ENCODE data around the gene FAM98B. TPM values are rescaled to one million over a fixed set of nuclear protein-coding genes. Genes with fewer than 3 reads are reported as not detected.

FAM98B gene
- total and polyA plus RNA-seq, 2 experiments from 2014 or later, result 10.1 to 32.5 TPM

DNA sequence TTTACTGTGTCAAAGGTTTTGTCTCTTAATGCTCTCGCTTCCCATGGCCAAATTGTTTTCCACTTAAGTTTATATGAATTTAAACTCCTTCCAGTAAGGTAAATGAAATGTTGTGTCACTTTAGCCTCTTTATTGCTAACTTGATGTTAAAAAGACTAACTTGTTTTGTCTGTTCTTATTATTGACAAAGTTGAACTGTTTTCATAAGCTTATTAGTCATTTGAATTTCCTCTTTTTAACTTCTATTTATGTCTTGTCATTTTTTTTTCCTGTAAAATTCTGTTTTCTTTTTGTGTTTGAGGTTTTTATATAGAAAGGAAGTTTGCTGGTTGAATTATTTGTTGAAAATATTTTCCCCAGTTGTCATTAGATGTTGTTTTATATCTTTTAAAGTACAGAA is 25.8 kb downstream of the FAM98B start (continued):
- TF ChIP-seq EZH2phosphoT487 (IDR thresholded peaks at IDR 0.05; ENCODE audit: unreplicated experiment) (no peak), REST (IDR thresholded peaks at IDR 0.05; ENCODE audit: unreplicated experiment) (no peak), NANOG (IDR thresholded peaks at IDR 0.05; ENCODE audit: borderline replicate concordance) (no peak), ZNF331 (CRISPR knock-in tag; IDR thresholded peaks at IDR 0.05; ENCODE audit: low read depth) (no peak), STAT1 (IDR thresholded peaks at IDR 0.05; ENCODE audit: unreplicated experiment) (no peak)

DNA sequence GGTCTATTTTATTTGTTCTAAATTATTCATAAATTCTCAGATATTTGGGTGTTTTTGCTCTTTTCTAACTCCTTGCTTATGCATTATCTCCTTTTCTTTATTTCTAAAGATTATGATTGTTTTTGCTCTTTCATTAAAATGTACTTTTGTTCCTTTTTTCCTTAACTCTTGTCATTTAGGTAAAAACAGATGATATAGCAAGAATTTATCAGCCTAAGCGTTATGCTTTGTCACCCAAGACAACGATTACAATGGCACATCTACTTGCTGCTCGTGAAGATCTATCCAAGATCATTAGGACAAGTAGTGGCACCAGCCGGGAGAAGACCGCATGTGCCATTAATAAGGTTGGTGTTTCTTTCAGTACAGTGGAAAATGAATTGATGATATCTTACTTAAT is 27.2 kb downstream of the FAM98B start:
- TF ChIP-seq NANOG (IDR thresholded peaks at IDR 0.05; ENCODE audit: borderline replicate concordance) (no peak), POLR2AphosphoS5 (IDR thresholded peaks at IDR 0.05; ENCODE audit: low read depth) (no peak), STAT1 (IDR thresholded peaks at IDR 0.05; ENCODE audit: unreplicated experiment) (no peak), EZH2 (IDR thresholded peaks at IDR 0.05; ENCODE audit: low read depth, unreplicated experiment) (no peak), JUNB (IDR thresholded peaks at IDR 0.05; ENCODE audit: unreplicated experiment) (no peak)
- TF ChIP-seq, protein P1, sequence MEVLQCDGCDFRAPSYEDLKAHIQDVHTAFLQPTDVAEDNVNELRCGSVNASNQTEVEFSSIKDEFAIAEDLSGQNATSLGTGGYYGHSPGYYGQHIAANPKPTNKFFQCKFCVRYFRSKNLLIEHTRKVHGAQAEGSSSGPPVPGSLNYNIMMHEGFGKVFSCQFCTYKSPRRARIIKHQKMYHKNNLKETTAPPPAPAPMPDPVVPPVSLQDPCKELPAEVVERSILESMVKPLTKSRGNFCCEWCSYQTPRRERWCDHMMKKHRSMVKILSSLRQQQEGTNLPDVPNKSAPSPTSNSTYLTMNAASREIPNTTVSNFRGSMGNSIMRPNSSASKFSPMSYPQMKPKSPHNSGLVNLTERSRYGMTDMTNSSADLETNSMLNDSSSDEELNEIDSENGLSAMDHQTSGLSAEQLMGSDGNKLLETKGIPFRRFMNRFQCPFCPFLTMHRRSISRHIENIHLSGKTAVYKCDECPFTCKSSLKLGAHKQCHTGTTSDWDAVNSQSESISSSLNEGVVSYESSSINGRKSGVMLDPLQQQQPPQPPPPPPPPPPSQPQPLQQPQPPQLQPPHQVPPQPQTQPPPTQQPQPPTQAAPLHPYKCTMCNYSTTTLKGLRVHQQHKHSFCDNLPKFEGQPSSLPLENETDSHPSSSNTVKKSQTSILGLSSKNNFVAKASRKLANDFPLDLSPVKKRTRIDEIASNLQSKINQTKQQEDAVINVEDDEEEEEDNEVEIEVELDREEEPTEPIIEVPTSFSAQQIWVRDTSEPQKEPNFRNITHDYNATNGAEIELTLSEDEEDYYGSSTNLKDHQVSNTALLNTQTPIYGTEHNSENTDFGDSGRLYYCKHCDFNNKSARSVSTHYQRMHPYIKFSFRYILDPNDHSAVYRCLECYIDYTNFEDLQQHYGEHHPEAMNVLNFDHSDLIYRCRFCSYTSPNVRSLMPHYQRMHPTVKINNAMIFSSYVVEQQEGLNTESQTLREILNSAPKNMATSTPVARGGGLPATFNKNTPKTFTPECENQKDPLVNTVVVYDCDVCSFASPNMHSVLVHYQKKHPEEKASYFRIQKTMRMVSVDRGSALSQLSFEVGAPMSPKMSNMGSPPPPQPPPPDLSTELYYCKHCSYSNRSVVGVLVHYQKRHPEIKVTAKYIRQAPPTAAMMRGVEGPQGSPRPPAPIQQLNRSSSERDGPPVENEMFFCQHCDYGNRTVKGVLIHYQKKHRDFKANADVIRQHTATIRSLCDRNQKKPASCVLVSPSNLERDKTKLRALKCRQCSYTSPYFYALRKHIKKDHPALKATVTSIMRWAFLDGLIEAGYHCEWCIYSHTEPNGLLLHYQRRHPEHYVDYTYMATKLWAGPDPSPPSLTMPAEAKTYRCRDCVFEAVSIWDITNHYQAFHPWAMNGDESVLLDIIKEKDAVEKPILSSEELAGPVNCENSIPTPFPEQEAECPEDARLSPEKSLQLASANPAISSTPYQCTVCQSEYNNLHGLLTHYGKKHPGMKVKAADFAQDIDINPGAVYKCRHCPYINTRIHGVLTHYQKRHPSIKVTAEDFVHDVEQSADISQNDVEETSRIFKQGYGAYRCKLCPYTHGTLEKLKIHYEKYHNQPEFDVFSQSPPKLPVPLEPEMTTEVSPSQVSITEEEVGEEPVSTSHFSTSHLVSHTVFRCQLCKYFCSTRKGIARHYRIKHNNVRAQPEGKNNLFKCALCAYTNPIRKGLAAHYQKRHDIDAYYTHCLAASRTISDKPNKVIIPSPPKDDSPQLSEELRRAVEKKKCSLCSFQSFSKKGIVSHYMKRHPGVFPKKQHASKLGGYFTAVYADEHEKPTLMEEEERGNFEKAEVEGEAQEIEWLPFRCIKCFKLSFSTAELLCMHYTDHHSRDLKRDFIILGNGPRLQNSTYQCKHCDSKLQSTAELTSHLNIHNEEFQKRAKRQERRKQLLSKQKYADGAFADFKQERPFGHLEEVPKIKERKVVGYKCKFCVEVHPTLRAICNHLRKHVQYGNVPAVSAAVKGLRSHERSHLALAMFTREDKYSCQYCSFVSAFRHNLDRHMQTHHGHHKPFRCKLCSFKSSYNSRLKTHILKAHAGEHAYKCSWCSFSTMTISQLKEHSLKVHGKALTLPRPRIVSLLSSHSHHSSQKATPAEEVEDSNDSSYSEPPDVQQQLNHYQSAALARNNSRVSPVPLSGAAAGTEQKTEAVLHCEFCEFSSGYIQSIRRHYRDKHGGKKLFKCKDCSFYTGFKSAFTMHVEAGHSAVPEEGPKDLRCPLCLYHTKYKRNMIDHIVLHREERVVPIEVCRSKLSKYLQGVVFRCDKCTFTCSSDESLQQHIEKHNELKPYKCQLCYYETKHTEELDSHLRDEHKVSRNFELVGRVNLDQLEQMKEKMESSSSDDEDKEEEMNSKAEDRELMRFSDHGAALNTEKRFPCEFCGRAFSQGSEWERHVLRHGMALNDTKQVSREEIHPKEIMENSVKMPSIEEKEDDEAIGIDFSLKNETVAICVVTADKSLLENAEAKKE (CRISPR knock-in tag; IDR thresholded peaks at IDR 0.05), result no peak
- Histone ChIP-seq H3K9me2 (ENCODE audit: insufficient read depth) (no peaks in the 10 kb centered on the region), H3K36me3 (ENCODE audit: insufficient read depth) (peaks cover 4% of the 10 kb centered on the region; the same call in 1 of the 2 replicates), H3K79me2 (replicated peaks; ENCODE audit: insufficient read depth) (no peaks in the 10 kb centered on the region), H3K27ac (ENCODE audit: low read depth) (no peak overlapping the region), H3K27me3 (ENCODE audit: insufficient read depth) (no peaks in the 10 kb centered on the region), H3K4me3 (no peak overlapping the region), H4K20me1 (replicated peaks; ENCODE audit: insufficient read depth) (no peaks in the 10 kb centered on the region; the same call in 1 of the 2 replicates), H3K4me1 (ENCODE audit: insufficient read depth) (no peaks in the 10 kb centered on the region), H3K4me2 (no peak overlapping the region), H3F3A (replicated peaks; ENCODE audit: low read depth) (no peaks in the 10 kb centered on the region), H2AFZ (no peak overlapping the region)
- Mint-ChIP-seq H3K27ac (no peak overlapping the region), H3K27me3 (ENCODE audit: insufficient read depth, low read depth, poor library complexity) (peaks cover 1% of the 10 kb centered on the region), H3K9me3 (no peaks in the 10 kb centered on the region), H3K36me3 (ENCODE audit: low read depth) (peaks cover 18% of the 10 kb centered on the region; the same call in 2 of the 3 replicates), H3K4me3 (no peak overlapping the region), H3K4me1 (no peaks in the 10 kb centered on the region)
- ATAC-seq (no peak), DNase-seq (ENCODE audit: low spot score) (no peak)

All from GM23338 (cell line).